GF-D8 (cell line): ENCODE results near the gene UNC93A.
"Not testable (repeated sequence)": the region's sequence is repeated elsewhere in the genome, so short reads cannot be mapped to it uniquely, and the experiment has no call there.

ENCODE experiments used
- DNase-seq: peaks from one replicate; lab custom pipeline; 2025; lab: John Stamatoyannopoulos, UW

The UNC93A gene

GRCh38 chr6:167338541-167339117, 47.5 kb downstream of the UNC93A start:
- DNase-seq, result no peak

GRCh38 chr6:167341038-167341583, 50.0 kb downstream of the UNC93A start:
- DNase-seq, result no peak

- DNase-seq, result no peak
Observed at GRCh38 chr6:167341665-167342655, 50.8 kb downstream of the UNC93A start.

- DNase-seq, result no peak
Observed at GRCh38 chr6:167342879-167343610, 51.9 kb downstream of the UNC93A start.

- no peak for DNase-seq
Observed at GRCh38 chr6:167345348-167345747, 54.2 kb downstream of the UNC93A start.

GRCh38 chr6:167345960-167346359, 54.8 kb downstream of the UNC93A start:
- no peak for DNase-seq

- DNase-seq, result no peak
Observed at GRCh38 chr6:167347226-167347625, 56.1 kb downstream of the UNC93A start.

GRCh38 chr6:167349631-167350274, 58.6 kb downstream of the UNC93A start:
- no peak for DNase-seq

- no peak for DNase-seq
Observed at GRCh38 chr6:167350275-167350696, 59.2 kb downstream of the UNC93A start.

- no peak for DNase-seq
Observed at GRCh38 chr6:167350731-167351655, 59.9 kb downstream of the UNC93A start.

- no peak for DNase-seq
Observed at GRCh38 chr6:167351656-167352345, 60.7 kb downstream of the UNC93A start.

GRCh38 chr6:167356874-167357273, 65.8 kb downstream of the UNC93A start:
- DNase-seq, result no peak

- not testable (repeated sequence) for DNase-seq
Observed at GRCh38 chr6:167358394-167358793, 67.3 kb downstream of the UNC93A start.

GRCh38 chr6:167361170-167361569, 70.1 kb downstream of the UNC93A start:
- DNase-seq, result not testable (repeated sequence)
